ENCODE data around the gene MED29. TPM values are rescaled to one million over a fixed set of nuclear protein-coding genes. Genes with fewer than 3 reads are reported as not detected.
A peak's percentile ranks its signal among the peaks of the same experiment; 100 is the strongest.

The MED29 gene
- total RNA-seq, 3 donors from 2014 or later (not counting 1 experiment from before 2014, with no cell fraction given): 37.5 to 49.1 (median 45.9) TPM

DNA sequence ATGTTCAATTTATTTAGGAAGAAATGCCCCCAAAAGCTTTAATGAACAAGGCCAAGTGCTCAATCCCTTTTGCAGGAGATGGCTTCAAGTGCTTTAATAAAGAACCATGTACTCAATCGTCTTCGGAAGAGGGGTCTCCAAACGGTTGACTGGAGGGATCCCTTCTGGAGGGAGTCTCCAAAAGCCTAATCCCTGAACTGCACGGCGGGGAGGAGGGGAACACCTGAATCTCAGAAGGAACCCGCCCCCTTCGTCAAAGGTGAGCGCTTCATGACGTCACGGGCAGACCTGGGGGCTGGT lies 777 bp upstream of the MED29 start:
- H3K4me1 Mint-ChIP-seq: peaks cover 16 to 32% of the 10 kb centered on the region in 2 donors
- ATAC-seq: no peak
- H3K27me3 Mint-ChIP-seq (ENCODE audit: low read depth in 2 of 2): no peaks in the 10 kb centered on the region
- H3K27me3 ChIP-seq (ENCODE audit: control insufficient read depth, insufficient read depth, low read length): no peaks in the 10 kb centered on the region
- no peaks in the 10 kb centered on the region for H3K36me3 Mint-ChIP-seq
- no peaks in the 10 kb centered on the region for H3K9me3 Mint-ChIP-seq
- intact Hi-C loops (cut with micrococcal nuclease): loop anchor here (2.0 kb wide), 3 partner anchors 46 to 54 kb away; partner anchors contain the start of genes SAMD4B and SUPT5H
- H3K36me3 ChIP-seq (ENCODE audit: control insufficient read depth, insufficient read depth, low read length): peaks cover 54% of the 10 kb centered on the region
- H3K4me3 Mint-ChIP-seq: peak overlapping the region; percentile 97
- H3K27ac Mint-ChIP-seq: peak overlapping the region; percentile 91 to 98
- H3K4me1 ChIP-seq (ENCODE audit: control insufficient read depth, insufficient read depth, low read length): peaks cover 25% of the 10 kb centered on the region
- peak in 1 of 2 donors; percentile 93 for DNase-seq
- no peaks in the 10 kb centered on the region for H3K9me3 ChIP-seq (ENCODE audit: control insufficient read depth, insufficient read depth, low read length)
- H3K4me3 ChIP-seq (ENCODE audit: low read length): peak overlapping the region; percentile 92
- H3K27ac ChIP-seq (ENCODE audit: low read length): peak overlapping the region; percentile 98
- TF ChIP-seq, protein P1, sequence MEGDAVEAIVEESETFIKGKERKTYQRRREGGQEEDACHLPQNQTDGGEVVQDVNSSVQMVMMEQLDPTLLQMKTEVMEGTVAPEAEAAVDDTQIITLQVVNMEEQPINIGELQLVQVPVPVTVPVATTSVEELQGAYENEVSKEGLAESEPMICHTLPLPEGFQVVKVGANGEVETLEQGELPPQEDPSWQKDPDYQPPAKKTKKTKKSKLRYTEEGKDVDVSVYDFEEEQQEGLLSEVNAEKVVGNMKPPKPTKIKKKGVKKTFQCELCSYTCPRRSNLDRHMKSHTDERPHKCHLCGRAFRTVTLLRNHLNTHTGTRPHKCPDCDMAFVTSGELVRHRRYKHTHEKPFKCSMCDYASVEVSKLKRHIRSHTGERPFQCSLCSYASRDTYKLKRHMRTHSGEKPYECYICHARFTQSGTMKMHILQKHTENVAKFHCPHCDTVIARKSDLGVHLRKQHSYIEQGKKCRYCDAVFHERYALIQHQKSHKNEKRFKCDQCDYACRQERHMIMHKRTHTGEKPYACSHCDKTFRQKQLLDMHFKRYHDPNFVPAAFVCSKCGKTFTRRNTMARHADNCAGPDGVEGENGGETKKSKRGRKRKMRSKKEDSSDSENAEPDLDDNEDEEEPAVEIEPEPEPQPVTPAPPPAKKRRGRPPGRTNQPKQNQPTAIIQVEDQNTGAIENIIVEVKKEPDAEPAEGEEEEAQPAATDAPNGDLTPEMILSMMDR (IDR thresholded peaks at IDR 0.05): no peak
- under 1% methylated on average over 10 of the region's 10 CpGs for WGBS (ENCODE audit: insufficient coverage)

DNA sequence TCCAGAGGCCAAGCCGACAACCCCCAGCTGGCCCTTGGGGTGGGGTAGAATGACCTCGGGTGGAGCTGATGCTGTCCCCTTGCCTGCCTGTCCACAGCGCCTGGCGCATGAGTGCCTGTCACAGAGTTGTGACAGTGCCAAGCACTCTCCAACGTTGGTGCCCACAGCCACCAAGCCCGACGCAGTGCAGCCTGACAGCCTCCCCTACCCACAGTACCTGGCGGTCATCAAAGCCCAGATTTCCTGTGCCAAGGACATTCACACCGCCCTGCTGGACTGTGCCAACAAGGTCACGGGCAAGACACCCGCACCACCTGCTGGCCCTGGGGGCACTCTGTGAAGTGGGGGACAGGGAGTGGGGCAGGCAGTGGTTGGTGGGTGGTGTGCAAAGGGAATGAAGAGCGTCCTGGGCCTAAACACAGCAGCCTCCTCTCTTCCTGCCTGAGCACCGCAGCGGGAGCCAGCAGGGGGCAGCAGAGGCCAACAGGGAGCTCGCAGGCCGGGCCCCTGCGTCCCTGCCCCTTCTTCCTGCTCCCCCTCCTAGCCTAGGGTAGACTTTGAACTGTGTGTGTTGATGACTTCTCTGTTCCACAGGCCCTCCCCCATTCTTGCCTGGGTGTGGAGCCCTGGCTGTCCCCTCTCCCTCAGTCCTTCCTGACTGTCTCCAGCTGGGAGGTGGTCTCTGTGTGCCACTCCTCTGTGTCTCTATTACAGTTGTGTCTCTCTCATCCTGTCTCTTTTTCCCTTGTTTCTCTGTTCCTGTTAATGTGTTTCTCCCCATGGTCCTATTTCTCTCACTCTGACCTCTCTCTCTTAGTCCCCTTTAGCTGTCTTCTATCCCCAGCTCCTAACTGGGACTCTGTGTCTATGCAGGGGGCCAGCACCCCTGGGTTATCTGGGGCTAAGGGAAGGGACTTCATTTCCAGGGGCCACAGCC lies 6.5 kb downstream of the MED29 start:
- Mint-ChIP-seq H3K36me3 (no peaks in the 10 kb centered on the region), H3K9me3 (no peaks in the 10 kb centered on the region), H3K27me3 (ENCODE audit: low read depth in 2 of 2) (no peaks in the 10 kb centered on the region), H3K4me3 (peak overlapping the region; percentile 61), H3K4me1 (peaks cover 44 to 50% of the 10 kb centered on the region in 2 donors), H3K27ac (peak overlapping the region; percentile 96 to 97)
- Histone ChIP-seq H3K4me3 (ENCODE audit: low read length) (no peak overlapping the region), H3K36me3 (ENCODE audit: control insufficient read depth, insufficient read depth, low read length) (peaks cover 28% of the 10 kb centered on the region), H3K4me1 (ENCODE audit: control insufficient read depth, insufficient read depth, low read length) (peaks cover 57% of the 10 kb centered on the region), H3K9me3 (ENCODE audit: control insufficient read depth, insufficient read depth, low read length) (no peaks in the 10 kb centered on the region), H3K27ac (ENCODE audit: low read length) (peak overlapping the region; percentile 91), H3K27me3 (ENCODE audit: control insufficient read depth, insufficient read depth, low read length) (no peaks in the 10 kb centered on the region)
- ATAC-seq (peak; percentile 41 to 66 (median 42)), DNase-seq (peak; percentile 95 to 96)
- TF ChIP-seq, protein P1 (IDR thresholded peaks at IDR 0.05): peak; percentile 96
- 30% methylated on average over 17 of the region's 17 CpGs for WGBS (ENCODE audit: insufficient coverage)
- intact Hi-C loops (cut with micrococcal nuclease): loop anchor here (1.0 to 5.0 kb wide), 3 partner anchors 14 to 135 kb away; partner anchors contain the start of genes EID2B and TIMM50

DNA sequence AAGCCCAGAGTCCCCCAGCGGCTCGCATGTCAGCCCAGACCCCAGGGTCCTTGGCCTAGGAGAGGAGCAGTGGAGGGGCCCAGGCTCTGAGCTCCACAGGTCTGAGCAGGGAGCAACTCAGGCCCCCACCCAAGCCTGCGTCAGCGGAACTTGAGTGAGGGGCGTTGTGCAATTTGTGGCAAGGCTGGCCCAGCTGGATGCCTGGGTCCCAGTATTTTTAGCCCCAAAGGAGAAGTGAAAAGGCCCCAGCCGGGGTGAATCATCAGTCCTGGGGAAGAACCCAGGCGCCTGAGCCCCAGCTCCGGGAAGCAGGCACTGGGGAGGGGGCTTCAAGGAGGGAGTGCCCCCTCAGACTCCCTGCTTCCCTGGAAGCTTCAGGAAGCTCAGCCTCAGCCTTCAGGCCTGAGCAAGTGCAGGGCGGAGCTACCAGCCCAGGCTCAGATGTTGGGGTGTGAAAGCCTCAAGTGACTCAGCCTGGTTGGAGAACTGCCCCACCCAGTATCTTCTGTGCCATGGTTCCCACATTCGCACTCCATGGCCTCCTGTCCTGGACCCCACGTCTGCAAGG lies 7.2 kb downstream of the MED29 start:
- intact Hi-C loops (cut with micrococcal nuclease): loop anchor here (5.0 kb wide), 1 partner anchor 84 kb away; the partner anchor contains the start of gene TIMM50
- no peaks in the 10 kb centered on the region for H3K27me3 Mint-ChIP-seq (ENCODE audit: low read depth in 2 of 2)
- Histone ChIP-seq H3K27ac (ENCODE audit: low read length) (peak overlapping the region; percentile 91), H3K4me1 (ENCODE audit: control insufficient read depth, insufficient read depth, low read length) (peaks cover 65% of the 10 kb centered on the region), H3K36me3 (ENCODE audit: control insufficient read depth, insufficient read depth, low read length) (peaks cover 27% of the 10 kb centered on the region), H3K27me3 (ENCODE audit: control insufficient read depth, insufficient read depth, low read length) (no peaks in the 10 kb centered on the region), H3K4me3 (ENCODE audit: low read length) (no peak overlapping the region), H3K9me3 (ENCODE audit: control insufficient read depth, insufficient read depth, low read length) (no peaks in the 10 kb centered on the region)
- H3K27ac Mint-ChIP-seq: peak overlapping the region; percentile 96 to 97
- H3K4me1 Mint-ChIP-seq: peaks cover 48 to 57% of the 10 kb centered on the region in 2 donors
- TF ChIP-seq, protein P1 (IDR thresholded peaks at IDR 0.05): no peak
- no peaks in the 10 kb centered on the region for H3K36me3 Mint-ChIP-seq
- H3K9me3 Mint-ChIP-seq: no peaks in the 10 kb centered on the region
- ATAC-seq: peak in 1 of 3 donors; percentile 11
- H3K4me3 Mint-ChIP-seq: peak overlapping the region; percentile 61
- DNase-seq: peak; percentile 59 to 79
- 51% methylated on average over 11 of the region's 11 CpGs for WGBS (ENCODE audit: insufficient coverage)
